Measurements from ENCODE around the gene NHERF2.

NHERF2 gene

GRCh38 chr16:2063861-2064260 is 37.2 kb downstream of the NHERF2 start:
- DNase-seq: no peak

GRCh38 chr16:2064368-2064945 is 37.8 kb downstream of the NHERF2 start:
- no peak for DNase-seq

- no peak for DNase-seq
These were observed 39.4 kb downstream of the NHERF2 start for GRCh38 chr16:2066139-2066538.

- DNase-seq: no peak
These were observed 44.1 kb downstream of the NHERF2 start for GRCh38 chr16:2070576-2071453.

- DNase-seq: no peak
These were observed 44.9 kb downstream of the NHERF2 start for GRCh38 chr16:2071454-2072202.

- no peak for DNase-seq
These were observed 46.2 kb downstream of the NHERF2 start for GRCh38 chr16:2072926-2073325.

GRCh38 chr16:2074071-2074470 is 47.4 kb downstream of the NHERF2 start:
- no peak for DNase-seq

GRCh38 chr16:2075631-2076030 is 48.9 kb downstream of the NHERF2 start:
- no peak for DNase-seq

- DNase-seq: no peak
These were observed 49.6 kb downstream of the NHERF2 start for GRCh38 chr16:2076072-2076865.

- no peak for DNase-seq
These were observed 50.3 kb downstream of the NHERF2 start for GRCh38 chr16:2077016-2077415.

- no peak for DNase-seq
These were observed 51.0 kb downstream of the NHERF2 start for GRCh38 chr16:2077696-2078095.

GRCh38 chr16:2078096-2078495 is 51.4 kb downstream of the NHERF2 start:
- no peak for DNase-seq

GRCh38 chr16:2078691-2079090 is 52.0 kb downstream of the NHERF2 start:
- DNase-seq: no peak

GRCh38 chr16:2079311-2079800 is 52.7 kb downstream of the NHERF2 start:
- no peak for DNase-seq

- DNase-seq: no peak
These were observed 53.3 kb downstream of the NHERF2 start for GRCh38 chr16:2079991-2080390.

- DNase-seq: peak; percentile 43
These were observed 54.7 kb downstream of the NHERF2 start for GRCh38 chr16:2081201-2082084.

GRCh38 chr16:2082171-2082982 is 55.7 kb downstream of the NHERF2 start:
- peak; percentile 93 for DNase-seq

GRCh38 chr16:2082983-2083364 is 56.3 kb downstream of the NHERF2 start:
- DNase-seq: no peak

- no peak for DNase-seq
These were observed 56.7 kb downstream of the NHERF2 start for GRCh38 chr16:2083409-2083808.

- DNase-seq: no peak
These were observed 57.4 kb downstream of the NHERF2 start for GRCh38 chr16:2083876-2084780.
